HAP-1 (cell line): ENCODE results near the gene HEPACAM2.
A peak's percentile ranks its signal among the peaks of the same experiment; 100 is the strongest.

Source experiments
- DNase-seq, 2 experiments: peaks; one replicate each; pipeline ENCODE4 v3.0.0-alpha.2; 2016 to 2020; ENCODE audit warnings: low spot score in 2 of 2
- H3K27me3 ChIP-seq: fragments of 250-450 bp; sonication (Bioruptor Pico); 2 replicates; pipeline ENCODE4 v1.5.1; 2020; ENCODE audit warnings: low read depth, mild to moderate bottlenecking, moderate library complexity
- H3K36me3 ChIP-seq: fragments of 250-450 bp; sonication (Bioruptor Pico); replicated peaks from 2 replicates; pipeline ENCODE4 v1.5.1; 2020; ENCODE audit warnings: mild to moderate bottlenecking
- H3K4me1 ChIP-seq: fragments of 250-450 bp; sonication (Bioruptor Pico); 2 replicates; pipeline ENCODE4 v1.5.1; 2020; ENCODE audit warnings: mild to moderate bottlenecking
- H3K4me3 ChIP-seq: fragments of 250-450 bp; sonication (Bioruptor Pico); 2 replicates; pipeline ENCODE4 v1.5.1; 2020; ENCODE audit warnings: mild to moderate bottlenecking, moderate library complexity
- H3K9me3 ChIP-seq: fragments of 250-450 bp; sonication (Bioruptor Pico); 2 replicates; pipeline ENCODE4 v1.5.1; 2020; ENCODE audit warnings: mild to moderate bottlenecking, moderate library complexity
- in situ Hi-C: fragments of 300-500 bp; cut with MboI; formaldehyde crosslinking; loops from 3 replicates; pipeline ENCODE4 v1.14.3; 2020; ENCODE audit warnings: low sequenced_read_pairs, inconsistent platforms, mixed read lengths

The HEPACAM2 gene

GRCh38 chr7:93226310-93226709, at the start of gene HEPACAM2:
HEPACAM2 (minus strand) TSS chr7:93226469.
- H3K9me3 ChIP-seq = no peaks in the 10 kb centered on the region
- no peak for DNase-seq
- no peaks in the 10 kb centered on the region for H3K4me1 ChIP-seq
- H3K36me3 ChIP-seq = no peaks in the 10 kb centered on the region
- H3K4me3 ChIP-seq = no peak within 1 kb of the TSS
- peaks cover 14% of the 10 kb centered on the region for H3K27me3 ChIP-seq
- in situ Hi-C loops = loop anchor here (25.0 kb wide), 1 partner anchor 336 kb away; the partner anchor contains the start of gene CALCR

- DNase-seq = no peak
- H3K36me3 ChIP-seq = no peaks in the 10 kb centered on the region
- H3K4me1 ChIP-seq = no peaks in the 10 kb centered on the region
- in situ Hi-C loops = no loop called here
- no peaks in the 10 kb centered on the region for H3K27me3 ChIP-seq
- H3K4me3 ChIP-seq = no peak overlapping the region
- no peaks in the 10 kb centered on the region for H3K9me3 ChIP-seq
These were observed 39.0 kb upstream of the HEPACAM2 start for GRCh38 chr7:93265220-93265619.

GRCh38 chr7:93262535-93262934, 36.3 kb upstream of the HEPACAM2 start:
- Histone ChIP-seq H3K27me3 (no peaks in the 10 kb centered on the region), H3K9me3 (no peaks in the 10 kb centered on the region), H3K4me3 (no peak overlapping the region), H3K36me3 (no peaks in the 10 kb centered on the region), H3K4me1 (no peaks in the 10 kb centered on the region)
- no peak for DNase-seq
- in situ Hi-C loops = no loop called here

GRCh38 chr7:93258661-93259060, 32.4 kb upstream of the HEPACAM2 start:
- H3K4me3 ChIP-seq = no peak overlapping the region
- H3K9me3 ChIP-seq = no peaks in the 10 kb centered on the region
- no peaks in the 10 kb centered on the region for H3K4me1 ChIP-seq
- no peak for DNase-seq
- H3K27me3 ChIP-seq = no peaks in the 10 kb centered on the region
- in situ Hi-C loops = no loop called here
- H3K36me3 ChIP-seq = no peaks in the 10 kb centered on the region

GRCh38 chr7:93249491-93250148, 23.4 kb upstream of the HEPACAM2 start:
- no peak for DNase-seq
- Histone ChIP-seq H3K4me3 (no peak overlapping the region), H3K36me3 (no peaks in the 10 kb centered on the region), H3K27me3 (no peaks in the 10 kb centered on the region), H3K4me1 (peaks cover 3% of the 10 kb centered on the region), H3K9me3 (no peaks in the 10 kb centered on the region)
- in situ Hi-C loops = loop anchor here (25.0 kb wide), 1 partner anchor 313 kb away; the partner anchor contains the start of gene CALCR

GRCh38 chr7:93245525-93246432, 19.5 kb upstream of the HEPACAM2 start:
- no peaks in the 10 kb centered on the region for H3K9me3 ChIP-seq

GRCh38 chr7:93242106-93242505, 15.8 kb upstream of the HEPACAM2 start:
- no peaks in the 10 kb centered on the region for H3K9me3 ChIP-seq
- no peaks in the 10 kb centered on the region for H3K36me3 ChIP-seq
- H3K4me3 ChIP-seq = no peak overlapping the region
- no peaks in the 10 kb centered on the region for H3K27me3 ChIP-seq
- H3K4me1 ChIP-seq = peaks cover 3% of the 10 kb centered on the region
- in situ Hi-C loops = loop anchor here (25.0 kb wide), 1 partner anchor 320 kb away; the partner anchor contains the start of gene CALCR
- no peak for DNase-seq

More at GRCh38 chr7:93245525-93246432, 19.5 kb upstream of the HEPACAM2 start:
- Histone ChIP-seq H3K4me3 (no peak overlapping the region), H3K27me3 (no peaks in the 10 kb centered on the region), H3K36me3 (no peaks in the 10 kb centered on the region), H3K4me1 (peaks cover 3% of the 10 kb centered on the region)
- in situ Hi-C loops = loop anchor here (25.0 kb wide), 1 partner anchor 317 kb away; the partner anchor contains the start of gene CALCR
- DNase-seq = peak in 1 of 2 experiments; percentile 46

GRCh38 chr7:93239824-93240223, 13.6 kb upstream of the HEPACAM2 start:
- Histone ChIP-seq H3K27me3 (no peaks in the 10 kb centered on the region), H3K4me3 (no peak overlapping the region), H3K4me1 (no peaks in the 10 kb centered on the region), H3K9me3 (no peaks in the 10 kb centered on the region), H3K36me3 (no peaks in the 10 kb centered on the region)
- in situ Hi-C loops = loop anchor here (25.0 kb wide), 1 partner anchor 322 kb away; the partner anchor contains the start of gene CALCR
- no peak for DNase-seq

GRCh38 chr7:93238748-93239147, 12.5 kb upstream of the HEPACAM2 start:
- H3K9me3 ChIP-seq = no peaks in the 10 kb centered on the region
- H3K36me3 ChIP-seq = no peaks in the 10 kb centered on the region
- H3K4me1 ChIP-seq = no peaks in the 10 kb centered on the region
- no peak overlapping the region for H3K4me3 ChIP-seq
- in situ Hi-C loops = loop anchor here (25.0 kb wide), 1 partner anchor 324 kb away; the partner anchor contains the start of gene CALCR
- no peak for DNase-seq
- H3K27me3 ChIP-seq = no peaks in the 10 kb centered on the region

- no peaks in the 10 kb centered on the region for H3K4me1 ChIP-seq
- DNase-seq = no peak
- H3K36me3 ChIP-seq = no peaks in the 10 kb centered on the region
- in situ Hi-C loops = loop anchor here (25.0 kb wide), 1 partner anchor 324 kb away; the partner anchor contains the start of gene CALCR
- H3K27me3 ChIP-seq = no peaks in the 10 kb centered on the region
- H3K9me3 ChIP-seq = no peaks in the 10 kb centered on the region
- H3K4me3 ChIP-seq = no peak overlapping the region
These were observed 11.9 kb upstream of the HEPACAM2 start for GRCh38 chr7:93238131-93238530.

GRCh38 chr7:93235541-93235940, 9.3 kb upstream of the HEPACAM2 start:
- Histone ChIP-seq H3K27me3 (peaks cover 4% of the 10 kb centered on the region; the same call in 1 of the 2 replicates), H3K4me3 (no peak overlapping the region), H3K36me3 (no peaks in the 10 kb centered on the region), H3K9me3 (no peaks in the 10 kb centered on the region), H3K4me1 (no peaks in the 10 kb centered on the region; the same call in 1 of the 2 replicates)
- in situ Hi-C loops = loop anchor here (25.0 kb wide), 1 partner anchor 327 kb away; the partner anchor contains the start of gene CALCR
- DNase-seq = no peak

GRCh38 chr7:93232673-93233018, 6.4 kb upstream of the HEPACAM2 start:
- peak in 1 of 2 experiments; percentile 12 for DNase-seq
- H3K27me3 ChIP-seq = peaks cover 6% of the 10 kb centered on the region
- H3K4me1 ChIP-seq = no peaks in the 10 kb centered on the region; the same call in 1 of the 2 replicates
- H3K4me3 ChIP-seq = peak overlapping the region; percentile 71
- in situ Hi-C loops = loop anchor here (25.0 kb wide), 1 partner anchor 330 kb away; the partner anchor contains the start of gene CALCR
- no peaks in the 10 kb centered on the region for H3K36me3 ChIP-seq
- H3K9me3 ChIP-seq = no peaks in the 10 kb centered on the region

- Histone ChIP-seq H3K9me3 (no peaks in the 10 kb centered on the region), H3K4me1 (no peaks in the 10 kb centered on the region; the same call in 1 of the 2 replicates), H3K36me3 (no peaks in the 10 kb centered on the region), H3K27me3 (peaks cover 6% of the 10 kb centered on the region), H3K4me3 (peak within 1 kb of the TSS; percentile 71)
- in situ Hi-C loops = loop anchor here (25.0 kb wide), 1 partner anchor 330 kb away; the partner anchor contains the start of gene CALCR
- peak; percentile 94 to 95 for DNase-seq
These were observed 5.8 kb upstream of the HEPACAM2 start, which contains the start of gene VPS50 for GRCh38 chr7:93231799-93232672. VPS50 (plus strand) TSS chr7:93232366; CDS start chr7:93232468, 102 bp downstream.
